C4-2B (cell line): ENCODE data around the gene VASH2.

ENCODE experiments used
- CTCF ChIP-seq: fragments of 450-650 bp; conservative IDR thresholded peaks from 2 replicates; pipeline ENCODE4 v1.5.1; 2017; ENCODE audit warnings: mild to moderate bottlenecking
- ZFX ChIP-seq: fragments of 450-650 bp; IDR thresholded peaks from 2 replicates; pipeline ENCODE4 v1.6.1; 2017

- TF ChIP-seq CTCF (no peak), ZFX (no peak)
Observed at GRCh38 chr1:212917134-212917485, 33.2 kb upstream of the VASH2 start.
